ENCODE results near the gene ZFPL1.

The ZFPL1 gene

DNA sequence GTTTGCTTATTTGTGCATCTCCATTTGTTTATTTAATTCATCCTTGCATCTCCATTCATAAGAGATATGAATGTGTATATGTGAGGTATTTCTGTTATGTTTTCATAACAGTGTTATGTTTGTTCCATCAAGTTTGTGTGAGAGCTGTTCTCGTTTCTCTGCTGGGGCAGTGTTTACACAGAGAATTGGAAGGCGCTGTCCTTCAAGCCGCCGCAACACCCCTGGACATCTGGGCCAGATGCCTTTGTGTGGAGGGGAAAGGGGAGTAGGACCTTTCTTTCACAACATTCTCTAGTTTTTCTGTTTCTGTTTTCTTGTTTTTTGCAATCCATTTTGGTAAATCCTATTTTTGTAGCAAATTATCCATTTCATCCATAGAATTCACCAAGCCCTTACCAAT, 20.6 kb downstream of the ZFPL1 start:
- TF ChIP-seq, protein P1, sequence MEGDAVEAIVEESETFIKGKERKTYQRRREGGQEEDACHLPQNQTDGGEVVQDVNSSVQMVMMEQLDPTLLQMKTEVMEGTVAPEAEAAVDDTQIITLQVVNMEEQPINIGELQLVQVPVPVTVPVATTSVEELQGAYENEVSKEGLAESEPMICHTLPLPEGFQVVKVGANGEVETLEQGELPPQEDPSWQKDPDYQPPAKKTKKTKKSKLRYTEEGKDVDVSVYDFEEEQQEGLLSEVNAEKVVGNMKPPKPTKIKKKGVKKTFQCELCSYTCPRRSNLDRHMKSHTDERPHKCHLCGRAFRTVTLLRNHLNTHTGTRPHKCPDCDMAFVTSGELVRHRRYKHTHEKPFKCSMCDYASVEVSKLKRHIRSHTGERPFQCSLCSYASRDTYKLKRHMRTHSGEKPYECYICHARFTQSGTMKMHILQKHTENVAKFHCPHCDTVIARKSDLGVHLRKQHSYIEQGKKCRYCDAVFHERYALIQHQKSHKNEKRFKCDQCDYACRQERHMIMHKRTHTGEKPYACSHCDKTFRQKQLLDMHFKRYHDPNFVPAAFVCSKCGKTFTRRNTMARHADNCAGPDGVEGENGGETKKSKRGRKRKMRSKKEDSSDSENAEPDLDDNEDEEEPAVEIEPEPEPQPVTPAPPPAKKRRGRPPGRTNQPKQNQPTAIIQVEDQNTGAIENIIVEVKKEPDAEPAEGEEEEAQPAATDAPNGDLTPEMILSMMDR (IDR thresholded peaks at IDR 0.05; ENCODE audit: low read depth, low read length), result no peak
- no peak for DNase-seq (ENCODE audit: extremely low read depth, low read depth)

DNA sequence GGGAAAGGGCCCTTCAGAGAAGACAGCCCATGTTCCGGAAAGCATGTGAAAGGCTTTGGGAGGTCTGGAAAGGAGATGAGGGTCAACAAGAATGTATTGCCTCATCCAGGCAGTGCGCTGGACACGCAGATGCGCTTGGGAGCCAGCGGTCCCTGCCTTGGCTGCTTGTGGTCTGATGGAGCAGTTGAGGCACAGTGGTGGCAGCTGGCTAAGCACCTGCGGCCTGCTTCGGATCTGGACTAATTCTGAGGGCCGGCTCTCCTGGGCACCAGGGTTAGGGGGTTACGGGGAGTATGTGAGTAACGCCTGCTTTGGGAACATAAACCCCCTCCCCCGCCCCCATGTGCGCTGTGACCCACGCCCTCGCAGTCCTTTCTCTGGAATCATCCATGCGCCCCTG, 23.1 kb downstream of the ZFPL1 start:
- TF ChIP-seq, protein P1 (IDR thresholded peaks at IDR 0.05; ENCODE audit: low read depth, low read length), result no peak
- DNase-seq (ENCODE audit: extremely low read depth, low read depth), result no peak

DNA sequence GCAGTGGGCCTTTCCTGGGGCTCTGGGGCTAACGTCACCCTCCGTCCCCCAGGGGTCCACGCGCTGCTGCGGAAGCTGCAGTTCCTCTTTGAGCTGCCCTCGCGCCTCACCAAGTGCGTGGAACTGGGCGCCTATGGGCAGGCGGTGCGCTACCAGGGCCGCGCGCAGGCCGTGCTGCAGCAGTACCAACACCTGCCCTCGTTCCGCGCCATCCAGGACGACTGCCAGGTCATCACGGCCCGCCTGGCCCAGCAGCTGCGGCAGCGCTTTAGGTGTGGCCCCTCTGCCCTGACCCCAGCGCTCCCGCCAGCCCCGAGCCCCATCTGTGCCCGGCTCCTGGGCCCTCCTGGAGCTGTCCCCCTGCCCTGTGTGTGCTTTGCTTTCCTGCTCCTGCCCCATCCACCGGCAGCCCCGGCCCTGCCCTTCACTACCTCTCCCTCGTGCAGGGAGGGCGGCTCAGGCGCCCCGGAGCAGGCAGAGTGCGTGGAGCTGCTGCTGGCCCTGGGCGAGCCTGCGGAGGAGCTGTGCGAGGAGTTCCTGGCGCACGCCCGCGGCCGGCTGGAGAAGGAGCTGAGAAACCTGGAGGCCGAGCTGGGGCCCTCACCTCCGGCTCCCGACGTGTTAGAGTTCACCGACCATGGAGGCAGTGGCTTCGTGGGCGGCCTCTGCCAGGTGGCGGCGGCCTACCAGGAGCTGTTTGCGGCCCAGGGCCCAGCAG, 23.9 kb downstream of the ZFPL1 start:
- DNase-seq (ENCODE audit: extremely low read depth, low read depth), result no peak
- TF ChIP-seq, protein P1 (IDR thresholded peaks at IDR 0.05; ENCODE audit: low read depth, low read length), result no peak

DNA sequence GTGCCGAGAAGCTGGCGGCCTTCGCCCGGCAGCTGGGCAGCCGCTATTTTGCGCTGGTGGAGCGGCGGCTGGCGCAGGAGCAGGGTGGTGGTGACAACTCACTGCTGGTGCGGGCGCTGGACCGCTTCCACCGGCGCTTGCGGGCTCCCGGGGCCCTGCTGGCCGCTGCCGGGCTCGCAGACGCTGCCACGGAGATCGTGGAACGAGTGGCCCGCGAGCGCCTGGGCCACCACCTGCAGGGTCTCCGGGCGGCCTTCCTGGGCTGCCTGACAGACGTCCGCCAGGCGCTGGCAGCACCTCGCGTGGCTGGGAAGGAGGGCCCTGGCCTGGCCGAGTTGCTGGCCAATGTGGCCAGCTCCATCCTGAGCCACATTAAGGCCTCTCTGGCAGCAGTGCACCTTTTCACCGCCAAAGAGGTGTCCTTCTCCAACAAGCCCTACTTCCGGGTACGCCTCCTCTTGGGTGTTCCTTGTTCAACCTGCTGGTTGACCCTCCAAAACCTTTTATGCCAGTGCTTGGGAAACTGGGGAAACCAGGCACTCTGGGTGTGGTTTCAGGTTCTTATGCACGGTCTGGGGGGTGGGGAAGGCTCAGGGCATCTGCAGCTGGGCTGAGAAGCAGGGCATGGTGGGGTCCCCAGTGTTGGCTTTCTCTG, 24.6 kb downstream of the ZFPL1 start:
- DNase-seq (ENCODE audit: extremely low read depth, low read depth), result no peak
- TF ChIP-seq, protein P1 (IDR thresholded peaks at IDR 0.05; ENCODE audit: low read depth, low read length), result no peak

DNA sequence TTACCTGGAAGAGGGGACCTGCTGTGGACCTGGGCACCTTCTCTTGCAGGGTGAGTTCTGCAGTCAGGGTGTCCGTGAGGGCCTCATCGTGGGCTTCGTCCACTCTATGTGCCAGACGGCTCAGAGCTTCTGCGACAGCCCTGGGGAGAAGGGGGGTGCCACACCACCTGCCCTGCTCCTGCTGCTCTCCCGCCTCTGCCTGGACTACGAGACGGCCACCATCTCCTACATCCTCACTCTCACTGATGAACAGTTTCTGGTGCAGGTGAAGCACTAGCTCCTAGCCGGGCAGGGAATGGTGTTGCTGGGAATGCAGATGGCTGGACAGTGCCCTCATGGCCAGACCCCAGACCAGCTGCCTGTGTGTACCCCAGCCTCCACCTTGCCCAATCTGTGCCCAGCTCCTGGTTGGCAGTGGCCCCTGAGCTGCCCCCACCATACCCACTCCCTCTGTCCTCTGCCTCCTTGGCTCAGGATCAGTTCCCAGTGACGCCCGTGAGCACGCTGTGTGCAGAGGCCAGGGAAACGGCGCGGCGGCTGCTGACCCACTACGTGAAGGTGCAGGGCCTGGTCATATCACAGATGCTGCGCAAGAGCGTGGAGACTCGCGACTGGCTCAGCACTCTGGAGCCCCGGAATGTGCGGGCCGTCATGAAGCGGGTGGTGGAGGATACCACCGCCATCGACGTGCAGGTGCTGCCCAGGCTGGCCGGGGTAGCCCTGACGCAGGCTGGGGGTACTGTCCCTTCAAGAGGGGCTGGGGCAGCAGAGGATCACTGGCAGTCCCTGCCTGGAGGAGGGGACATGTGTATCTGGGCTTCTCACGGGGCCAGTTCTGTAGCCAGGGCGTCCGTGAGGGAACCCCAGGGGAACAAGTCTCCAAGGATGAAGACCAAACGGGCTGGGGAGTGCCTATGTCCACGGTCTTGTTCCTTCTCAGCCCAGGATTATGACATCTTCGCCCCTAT, 25.5 kb downstream of the ZFPL1 start:
- DNase-seq (ENCODE audit: extremely low read depth, low read depth), result no peak
- TF ChIP-seq, protein P1 (IDR thresholded peaks at IDR 0.05; ENCODE audit: low read depth, low read length), result no peak

DNA sequence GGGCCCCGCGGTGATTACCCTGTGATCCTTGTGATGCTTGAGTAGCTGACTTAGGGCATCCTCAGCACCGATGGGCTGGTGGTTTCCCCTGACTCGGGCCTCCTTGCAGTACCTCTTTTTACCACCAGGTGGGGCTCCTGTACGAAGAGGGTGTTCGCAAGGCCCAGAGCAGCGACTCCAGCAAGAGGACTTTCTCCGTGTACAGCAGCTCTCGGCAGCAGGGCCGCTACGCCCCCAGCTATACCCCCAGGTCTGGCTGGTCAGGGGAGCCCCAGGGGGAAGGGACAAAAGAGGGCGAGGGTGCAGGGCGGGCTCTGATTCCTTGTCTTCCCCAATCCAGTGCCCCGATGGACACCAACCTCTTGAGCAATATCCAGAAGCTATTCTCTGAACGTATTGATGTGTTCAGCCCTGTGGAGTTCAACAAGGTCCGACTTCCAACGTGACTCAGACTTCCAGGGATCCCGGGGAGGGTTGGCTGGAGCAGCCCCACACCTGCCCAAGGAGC, 26.4 kb downstream of the ZFPL1 start:
- TF ChIP-seq, protein P1 (IDR thresholded peaks at IDR 0.05; ENCODE audit: low read depth, low read length), result peak; percentile 95
- DNase-seq (ENCODE audit: extremely low read depth, low read depth), result peak; percentile 37
